Right lobe of liver (tissue), 6 donors: ENCODE results near the gene HERC3. TPM values are rescaled to one million over a fixed set of nuclear protein-coding genes. Genes with fewer than 3 reads are reported as not detected.

Experiments
- ATAC-seq, 4 donors: fragments of 200-7000 bp; cut with Tn5 transposase; one replicate each; pipeline ENCODE4 v1.9.1; 2020; ENCODE audit warnings: mild to moderate bottlenecking in 4 of 4, moderate library complexity in 4 of 4
- DNase-seq, 3 donors: peaks; one replicate each; pipeline ENCODE4 v3.0.0-alpha.2; 2020
- H3K27ac ChIP-seq, 3 donors: fragments of 200-600 bp; one replicate each; pipeline ENCODE4 v1.8.0; 2022
- H3K27me3 ChIP-seq, 2 donors: fragments of 200-600 bp; one replicate each; pipeline ENCODE4 v1.8.0; 2022
- H3K36me3 ChIP-seq, 4 donors: fragments of 200-600 bp; sonication (generic) in 1 of 4; one replicate each; pipeline versions ENCODE4 v1.5.1 to v1.8.0; 2017 to 2022; ENCODE audit warnings: control low read depth in 1 of 4
- H3K4me1 ChIP-seq, 4 donors: fragments of 200-600 bp; sonication (generic) in 1 of 4; one replicate each; pipeline versions ENCODE4 v1.5.1 to v1.8.0; 2017 to 2022; ENCODE audit warnings: control low read depth in 1 of 4
- H3K4me3 ChIP-seq, 3 donors: fragments of 200-600 bp; one replicate each; pipeline ENCODE4 v1.8.0; 2022
- H3K9me3 ChIP-seq, 4 donors: fragments of 200-600 bp; sonication (generic) in 1 of 4; one replicate each; pipeline versions ENCODE4 v1.5.1 to v1.8.0; 2017 to 2022; ENCODE audit warnings: control low read depth in 1 of 4
- POLR2A ChIP-seq: fragments of 450-650 bp; IDR thresholded peaks from one replicate; pipeline ENCODE4 v1.6.1; 2017; ENCODE audit warnings: antibody characterized with exemption, mild to moderate bottlenecking
- WGBS: methylation state at CpG from one replicate; pipeline ENCODE4 v1.1.6; 2018; ENCODE audit warnings: low coverage, low lambda C conversion rate; ENCODE audit not compliant: insufficient coverage; ENCODE audit errors: missing lambda C conversion rate; 5-methylcytosine and 5-hydroxymethylcytosine counted together
- intact Hi-C, 2 donors: fragments of 100-400 bp; cut with DNase I; formaldehyde crosslinking; loops; one replicate each; pipeline versions ENCODE4 v1.11.2 to v1.14.1; 2022
- total RNA-seq, 6 experiments: library from RNA; depleted of rRNA in 2 of 6; stranded (reverse); fragments of >200 nt in 2 of 6; fragmentation: NEBNext Ultra II Directional in 3 of 6; extraction: Animal tissue kit (Norgen Biotek cat#: 25700) in 3 of 6; gene quantifications; one replicate each; pipeline versions ENCODE4 v1.1.0 to v1.2.4, GENCODE V29; 2016 to 2023
- TF ChIP-seq, protein P1 (sequence below), 4 donors: fragments of 200-600 bp in 3 of 4; fragments of 450-650 bp in 1 of 4; IDR thresholded peaks; one replicate each; pipeline versions ENCODE4 v1.5.1 to v1.8.0; 2016 to 2022; ENCODE audit warnings: antibody characterized with exemption in 4 of 4, mild to moderate bottlenecking in 2 of 4
- donor health status: DM: no; HTN: yes; CAD: no.
- donor health status: DM: no; HTN: no; CAD: no.
- donor health status: DM: no; HTN: no; CAD: no.
- donor health status: DM: no; HTN: yes; CAD: no.
- donor health status: DM: no; HTN: yes; CAD: no.

The HERC3 gene
- total RNA-seq, 6 experiments from 2014 or later: 7.2 to 15.3 (median 10.9) TPM

DNA sequence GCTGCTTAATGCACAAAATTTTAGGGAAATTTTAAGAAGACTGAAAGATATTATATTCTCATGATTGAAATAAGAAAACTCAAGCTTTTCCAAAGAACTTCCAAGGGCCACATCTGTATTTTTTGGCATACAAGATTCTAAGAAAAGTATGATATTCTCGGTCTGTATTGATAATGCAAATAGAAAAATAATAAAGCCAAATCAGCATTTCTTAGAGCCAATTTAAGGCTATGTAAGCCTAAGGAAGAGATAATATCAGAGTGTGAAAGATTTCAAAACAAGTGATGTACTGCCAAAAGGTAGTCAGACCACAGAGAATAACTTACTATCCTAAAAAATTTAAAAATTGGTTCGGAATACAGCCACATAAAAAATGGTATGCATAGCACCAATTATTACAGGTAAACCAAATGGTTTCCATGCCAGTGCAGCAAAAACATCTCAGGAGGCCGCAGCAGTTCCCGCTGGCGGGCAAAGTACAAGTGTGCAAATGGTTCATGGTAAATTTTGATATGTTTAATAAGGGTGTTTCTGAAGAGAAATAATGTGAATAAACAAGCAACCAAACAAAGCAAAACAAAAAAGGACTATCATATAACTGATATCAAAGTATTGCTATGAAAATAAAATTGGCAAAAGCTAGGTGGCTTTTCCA lies 140.6 kb downstream of the HERC3 start:
- peak overlapping the region in 1 of 3 donors; percentile 37 for H3K27ac ChIP-seq
- 38% methylated on average over 5 of the region's 5 CpGs for WGBS

DNA sequence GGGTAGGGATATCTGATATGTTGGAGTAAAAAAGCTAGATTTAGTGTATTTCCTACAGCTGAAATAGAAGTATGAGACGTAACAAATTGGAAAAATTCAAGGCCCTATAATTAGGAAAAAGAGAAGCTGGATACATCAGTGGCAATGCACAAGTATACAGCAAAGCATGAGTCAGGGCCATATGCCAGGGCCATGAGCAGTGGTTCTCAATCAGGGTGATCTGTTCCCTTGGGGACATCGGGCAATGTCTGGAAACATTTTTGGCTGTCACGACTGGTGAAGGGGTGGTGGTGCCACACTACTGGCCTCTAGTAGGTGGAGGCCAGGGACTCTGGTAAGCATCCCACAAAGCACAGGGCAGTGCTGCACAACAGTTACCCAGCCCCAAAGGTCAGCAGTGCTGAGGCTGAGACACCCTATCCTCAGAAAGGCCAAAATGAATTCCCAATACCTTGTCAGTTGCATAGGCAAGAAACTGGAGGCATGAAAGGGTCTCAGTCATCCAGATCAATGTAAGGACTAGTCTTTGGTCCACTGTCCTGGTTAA lies 142.2 kb downstream of the HERC3 start:
- Histone ChIP-seq H3K27ac (peak overlapping the region; percentile 39 to 83 (median 62)), H3K4me1 (peaks cover 0 to 47% (median 2%) of the 10 kb centered on the region in 4 donors), H3K27me3 (no peaks in the 10 kb centered on the region), H3K4me3 (peak overlapping the region in 2 of 3 donors; percentile 57 to 58), H3K9me3 (no peaks in the 10 kb centered on the region), H3K36me3 (peaks cover 7 to 25% (median 16%) of the 10 kb centered on the region in 4 donors)
- WGBS: 0% methylated on average over 3 of the region's 3 CpGs
- DNase-seq (peak in 1 of 3 donors; percentile 71), ATAC-seq (peak; percentile 20 to 47 (median 40))
- intact Hi-C loops: no loop called here
- no peak for TF ChIP-seq POLR2A
- TF ChIP-seq, protein P1, sequence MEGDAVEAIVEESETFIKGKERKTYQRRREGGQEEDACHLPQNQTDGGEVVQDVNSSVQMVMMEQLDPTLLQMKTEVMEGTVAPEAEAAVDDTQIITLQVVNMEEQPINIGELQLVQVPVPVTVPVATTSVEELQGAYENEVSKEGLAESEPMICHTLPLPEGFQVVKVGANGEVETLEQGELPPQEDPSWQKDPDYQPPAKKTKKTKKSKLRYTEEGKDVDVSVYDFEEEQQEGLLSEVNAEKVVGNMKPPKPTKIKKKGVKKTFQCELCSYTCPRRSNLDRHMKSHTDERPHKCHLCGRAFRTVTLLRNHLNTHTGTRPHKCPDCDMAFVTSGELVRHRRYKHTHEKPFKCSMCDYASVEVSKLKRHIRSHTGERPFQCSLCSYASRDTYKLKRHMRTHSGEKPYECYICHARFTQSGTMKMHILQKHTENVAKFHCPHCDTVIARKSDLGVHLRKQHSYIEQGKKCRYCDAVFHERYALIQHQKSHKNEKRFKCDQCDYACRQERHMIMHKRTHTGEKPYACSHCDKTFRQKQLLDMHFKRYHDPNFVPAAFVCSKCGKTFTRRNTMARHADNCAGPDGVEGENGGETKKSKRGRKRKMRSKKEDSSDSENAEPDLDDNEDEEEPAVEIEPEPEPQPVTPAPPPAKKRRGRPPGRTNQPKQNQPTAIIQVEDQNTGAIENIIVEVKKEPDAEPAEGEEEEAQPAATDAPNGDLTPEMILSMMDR (IDR thresholded peaks at IDR 0.05): no peak

More for the DNA sequence above, 140.6 kb downstream of the HERC3 start:
- no peak for TF ChIP-seq POLR2A
- TF ChIP-seq, protein P1 (IDR thresholded peaks at IDR 0.05): no peak
- intact Hi-C loops: no loop called here
- peak in 1 of 4 donors; percentile 33 for ATAC-seq
- Histone ChIP-seq H3K27me3 (no peaks in the 10 kb centered on the region), H3K4me1 (peaks cover 0 to 33% (median 2%) of the 10 kb centered on the region in 4 donors), H3K9me3 (no peaks in the 10 kb centered on the region), H3K4me3 (no peak overlapping the region), H3K36me3 (peaks cover 7 to 40% (median 23%) of the 10 kb centered on the region in 4 donors)
- DNase-seq: no peak

DNA sequence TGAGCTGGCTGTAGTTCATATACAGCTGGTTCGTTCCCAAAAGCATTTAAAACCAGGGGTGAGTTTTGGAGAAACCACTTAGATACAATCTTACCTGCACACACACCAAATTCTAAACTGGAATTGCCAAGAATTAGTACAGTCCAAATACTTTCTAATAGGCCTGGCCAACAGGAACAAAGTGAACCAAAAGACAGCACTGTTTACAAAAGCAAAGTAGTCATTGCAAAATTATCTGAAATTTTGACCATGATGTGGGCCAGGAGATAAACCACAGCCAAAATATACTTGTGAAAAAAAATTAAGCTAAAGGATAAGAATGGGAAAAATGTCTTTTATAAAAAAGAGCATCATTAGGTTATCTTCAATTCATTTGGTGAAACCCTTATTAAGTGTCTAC lies 143.3 kb downstream of the HERC3 start:
- H3K4me1 ChIP-seq: peaks cover 0 to 47% (median 2%) of the 10 kb centered on the region in 4 donors

DNA sequence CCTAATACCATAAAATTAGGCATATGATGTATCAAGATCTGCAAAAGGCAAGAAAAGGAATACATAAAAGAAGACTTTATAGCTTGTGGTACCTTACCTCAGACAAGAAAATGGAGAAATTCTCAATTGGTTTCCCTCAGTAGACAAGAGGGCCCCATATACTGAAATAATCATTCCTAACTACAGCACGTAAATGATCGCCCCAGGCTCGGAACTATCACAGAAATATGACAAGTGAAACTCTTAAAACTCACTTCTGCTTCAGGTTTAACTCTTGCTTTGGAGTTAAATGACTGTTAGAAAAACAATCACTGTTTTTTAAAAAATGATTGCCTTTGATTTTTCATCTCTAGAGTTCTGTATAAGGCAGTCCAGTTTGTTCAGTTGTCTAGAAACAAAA lies 144.0 kb downstream of the HERC3 start:
- DNase-seq (no peak), ATAC-seq (peak in 3 of 4 donors; percentile 9 to 31 (median 19))
- intact Hi-C loops: no loop called here
- peaks cover 0 to 7% (median 6%) of the 10 kb centered on the region in 4 donors for H3K36me3 ChIP-seq
- peak overlapping the region; percentile 12 to 58 (median 57) for H3K4me3 ChIP-seq
- no peaks in the 10 kb centered on the region for H3K27me3 ChIP-seq
- TF ChIP-seq, protein P1 (IDR thresholded peaks at IDR 0.05): no peak
- no peak for TF ChIP-seq POLR2A
- H3K27ac ChIP-seq: peak overlapping the region; percentile 44 to 83 (median 62)
- 13% methylated on average over 3 of the region's 3 CpGs for WGBS
- no peaks in the 10 kb centered on the region for H3K9me3 ChIP-seq
- peaks cover 0 to 47% (median 2%) of the 10 kb centered on the region in 4 donors for H3K4me1 ChIP-seq

More for the DNA sequence above, 143.3 kb downstream of the HERC3 start:
- TF ChIP-seq, protein P1 (IDR thresholded peaks at IDR 0.05): no peak
- peak; percentile 17 for TF ChIP-seq POLR2A
- DNase-seq (no peak), ATAC-seq (peak; percentile 62 to 78 (median 69))
- WGBS: 27% methylated on average over 1 of the region's 1 CpG
- Histone ChIP-seq H3K4me3 (peak overlapping the region in 2 of 3 donors; percentile 57 to 58), H3K27ac (peak overlapping the region; percentile 44 to 83 (median 62)), H3K9me3 (no peaks in the 10 kb centered on the region), H3K27me3 (no peaks in the 10 kb centered on the region), H3K36me3 (peaks cover 5 to 14% (median 10%) of the 10 kb centered on the region in 4 donors)
- intact Hi-C loops: no loop called here
